GM18499 (cell line): ENCODE data around the gene CTNNBIP1.

ENCODE experiments used
- ATAC-seq: cut with Tn5 transposase; IDR thresholded peaks from one replicate; pipeline ENCODE4 v1.9.1; 2021; ENCODE audit warnings: moderate number of reproducible peaks; ENCODE audit not compliant: insufficient read depth, unreplicated experiment

CTNNBIP1 gene

GRCh38 chr1:9881838-9882249 is 28.2 kb downstream of the CTNNBIP1 start:
- ATAC-seq, result no peak

GRCh38 chr1:9878404-9878803 is 31.7 kb downstream of the CTNNBIP1 start:
- ATAC-seq, result no peak

- ATAC-seq, result no peak
Measured at GRCh38 chr1:9877962-9878361, 32.1 kb downstream of the CTNNBIP1 start.

GRCh38 chr1:9875636-9876000 is 34.5 kb downstream of the CTNNBIP1 start:
- no peak for ATAC-seq

- ATAC-seq, result no peak
Measured at GRCh38 chr1:9874959-9875635, 35.0 kb downstream of the CTNNBIP1 start.

GRCh38 chr1:9874412-9874811 is 35.7 kb downstream of the CTNNBIP1 start:
- ATAC-seq, result no peak

- ATAC-seq, result no peak
Measured at GRCh38 chr1:9873992-9874391, 36.1 kb downstream of the CTNNBIP1 start.

- ATAC-seq, result no peak
Measured at GRCh38 chr1:9873385-9873784, 36.7 kb downstream of the CTNNBIP1 start.

- ATAC-seq, result no peak
Measured at GRCh38 chr1:9872430-9873165, 37.5 kb downstream of the CTNNBIP1 start.

GRCh38 chr1:9871707-9872425 is 38.2 kb downstream of the CTNNBIP1 start:
- ATAC-seq, result no peak

GRCh38 chr1:9871021-9871420 is 39.0 kb downstream of the CTNNBIP1 start:
- no peak for ATAC-seq

GRCh38 chr1:9870572-9870971 is 39.5 kb downstream of the CTNNBIP1 start:
- ATAC-seq, result no peak

- no peak for ATAC-seq
Measured at GRCh38 chr1:9869831-9870251, 40.2 kb downstream of the CTNNBIP1 start.

GRCh38 chr1:9868244-9868590 is 41.9 kb downstream of the CTNNBIP1 start:
- ATAC-seq, result no peak

- ATAC-seq, result no peak
Measured at GRCh38 chr1:9867408-9868243, 42.4 kb downstream of the CTNNBIP1 start.

GRCh38 chr1:9866836-9867235 is 43.2 kb downstream of the CTNNBIP1 start:
- no peak for ATAC-seq

GRCh38 chr1:9865724-9866123 is 44.3 kb downstream of the CTNNBIP1 start:
- ATAC-seq, result no peak

- no peak for ATAC-seq
Measured at GRCh38 chr1:9863371-9863770, 46.7 kb downstream of the CTNNBIP1 start.

GRCh38 chr1:9861360-9861759 is 48.7 kb downstream of the CTNNBIP1 start:
- ATAC-seq, result no peak

- no peak for ATAC-seq
Measured at GRCh38 chr1:9860887-9861286, 49.2 kb downstream of the CTNNBIP1 start.
